Activated T-cell treated with anti-CD3 and anti-CD28 coated beads for 1 hour (primary cell): Measurements from ENCODE around the gene SLC2A1.

Experiments used
- DNase-seq: peaks from one replicate; pipeline ENCODE4 v3.0.0-alpha.2; 2020; ENCODE audit warnings: low read depth

The SLC2A1 gene

DNA sequence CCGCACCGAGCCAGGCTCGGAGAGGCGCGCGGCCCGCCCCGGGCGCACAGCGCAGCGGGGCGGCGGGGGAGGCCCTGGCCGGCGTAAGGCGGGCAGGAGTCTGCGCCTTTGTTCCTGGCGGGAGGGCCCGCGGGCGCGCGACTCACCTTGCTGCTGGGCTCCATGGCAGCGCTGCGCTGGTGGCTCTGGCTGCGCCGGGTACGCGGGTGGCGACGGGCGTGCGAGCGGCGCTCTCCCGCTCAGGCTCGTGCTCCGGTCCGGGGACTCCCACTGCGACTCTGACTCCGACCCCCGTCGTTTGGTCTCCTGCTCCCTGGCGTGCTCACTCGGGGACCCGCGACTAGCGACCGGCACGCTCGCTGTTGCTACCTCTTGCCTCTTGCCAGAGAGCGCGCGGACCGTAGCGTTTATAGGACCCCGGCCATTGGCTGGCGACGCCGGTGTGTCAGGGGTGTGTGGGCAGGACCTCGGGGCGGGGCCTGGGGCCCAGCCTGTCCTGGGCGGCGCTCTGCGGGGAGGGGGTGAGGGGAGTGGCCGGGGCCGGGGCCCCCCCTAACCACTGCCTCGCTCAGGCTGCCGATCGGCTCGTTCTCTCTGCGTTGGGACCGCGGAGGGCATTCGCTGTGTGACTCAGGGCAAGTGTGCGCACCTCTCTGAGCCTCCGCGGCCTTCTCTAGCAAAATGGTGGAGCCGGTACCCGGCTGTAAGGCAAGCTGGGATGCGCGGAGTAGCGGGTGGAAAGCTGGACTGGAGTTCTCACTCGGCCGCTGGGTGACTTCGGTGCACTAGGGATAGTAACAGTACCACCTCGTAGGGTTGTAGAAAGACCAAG lies at the start of gene SLC2A1:
Gene SLC2A1 (minus strand): TSS at position 381 of the 832 bp plus-strand sequence. CDS start 217 bp downstream, at position 164.
- DNase-seq = peak; percentile 91

DNA sequence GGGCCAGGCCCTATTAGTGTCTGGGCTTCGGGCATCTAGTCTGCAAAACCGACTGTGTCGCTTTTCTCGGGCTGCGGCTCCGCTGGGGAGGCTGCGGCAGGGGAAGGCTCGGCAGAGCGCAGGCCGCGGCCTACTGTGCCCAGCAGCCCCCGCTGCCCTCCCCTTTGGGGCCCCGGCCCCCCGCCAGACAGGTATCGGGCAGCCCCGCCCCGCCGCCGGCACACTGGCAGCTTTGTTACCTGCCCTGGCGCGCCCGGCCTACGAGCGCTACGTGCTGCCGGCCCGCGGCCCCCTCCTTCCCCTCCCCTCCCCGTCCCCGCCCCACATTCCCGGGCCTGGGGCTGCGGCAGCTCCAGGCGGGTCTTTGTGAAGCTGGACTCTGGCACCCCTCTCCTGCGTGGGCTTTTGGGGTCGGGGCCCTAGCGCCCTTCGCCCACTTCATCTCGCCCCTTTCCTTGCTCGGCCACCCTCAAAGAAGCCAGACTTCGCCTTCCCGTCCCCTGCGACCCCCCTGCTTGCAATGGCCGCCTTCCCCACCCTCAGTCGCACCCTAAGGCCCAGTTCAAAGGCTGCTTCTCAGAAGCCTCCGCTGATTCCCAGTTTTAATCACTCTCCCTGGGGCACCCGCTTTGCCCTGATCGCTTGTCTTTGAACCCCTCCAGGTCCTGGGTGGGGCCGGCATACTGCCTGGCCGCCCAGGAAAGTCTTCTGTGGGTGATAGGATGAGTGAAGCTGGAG lies 48.9 kb upstream of the SLC2A1 start:
- DNase-seq = no peak

DNA sequence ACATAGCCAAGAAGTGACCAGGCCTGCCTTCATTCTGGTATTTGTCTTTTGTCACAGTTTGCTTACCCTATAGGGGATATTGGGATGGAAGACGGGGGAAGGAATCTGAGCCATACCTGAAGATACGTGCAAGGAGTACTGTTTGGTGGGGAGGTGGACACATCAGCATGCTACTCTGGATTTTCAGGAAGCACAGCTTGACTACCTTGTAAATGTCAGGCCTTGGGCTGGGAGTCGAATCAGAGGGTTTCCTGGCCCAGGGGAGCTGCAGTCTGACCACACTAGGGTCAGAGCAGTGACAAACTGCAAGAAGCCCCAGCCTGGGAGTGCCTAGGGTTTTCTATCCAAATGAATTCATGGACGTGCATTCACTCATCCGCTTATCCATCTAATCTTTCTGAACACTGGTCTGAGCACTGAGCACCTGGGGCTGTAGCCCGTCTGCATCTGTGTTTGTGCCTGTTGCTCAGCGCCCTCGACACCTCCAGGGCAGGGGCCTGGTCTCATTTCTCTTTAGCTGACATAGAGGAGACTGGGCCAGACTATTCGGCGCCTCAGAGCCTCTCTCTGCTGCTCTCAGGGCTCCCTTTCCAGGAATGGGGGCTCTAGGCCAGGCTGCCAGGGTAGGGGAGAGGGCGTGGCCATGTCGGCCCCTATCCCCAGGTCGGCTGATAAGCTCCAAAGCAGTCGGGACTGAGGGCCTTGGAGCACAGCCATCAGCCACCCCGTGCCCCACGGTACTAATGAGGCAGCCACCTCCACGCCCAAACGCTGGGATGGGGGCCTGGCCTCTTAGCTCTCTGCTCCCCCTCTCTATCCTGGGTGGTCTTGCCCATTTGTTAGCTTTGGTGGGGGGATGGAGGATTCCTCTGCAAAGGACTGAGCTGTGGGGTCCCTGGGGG lies 47.0 kb upstream of the SLC2A1 start:
- DNase-seq = no peak

DNA sequence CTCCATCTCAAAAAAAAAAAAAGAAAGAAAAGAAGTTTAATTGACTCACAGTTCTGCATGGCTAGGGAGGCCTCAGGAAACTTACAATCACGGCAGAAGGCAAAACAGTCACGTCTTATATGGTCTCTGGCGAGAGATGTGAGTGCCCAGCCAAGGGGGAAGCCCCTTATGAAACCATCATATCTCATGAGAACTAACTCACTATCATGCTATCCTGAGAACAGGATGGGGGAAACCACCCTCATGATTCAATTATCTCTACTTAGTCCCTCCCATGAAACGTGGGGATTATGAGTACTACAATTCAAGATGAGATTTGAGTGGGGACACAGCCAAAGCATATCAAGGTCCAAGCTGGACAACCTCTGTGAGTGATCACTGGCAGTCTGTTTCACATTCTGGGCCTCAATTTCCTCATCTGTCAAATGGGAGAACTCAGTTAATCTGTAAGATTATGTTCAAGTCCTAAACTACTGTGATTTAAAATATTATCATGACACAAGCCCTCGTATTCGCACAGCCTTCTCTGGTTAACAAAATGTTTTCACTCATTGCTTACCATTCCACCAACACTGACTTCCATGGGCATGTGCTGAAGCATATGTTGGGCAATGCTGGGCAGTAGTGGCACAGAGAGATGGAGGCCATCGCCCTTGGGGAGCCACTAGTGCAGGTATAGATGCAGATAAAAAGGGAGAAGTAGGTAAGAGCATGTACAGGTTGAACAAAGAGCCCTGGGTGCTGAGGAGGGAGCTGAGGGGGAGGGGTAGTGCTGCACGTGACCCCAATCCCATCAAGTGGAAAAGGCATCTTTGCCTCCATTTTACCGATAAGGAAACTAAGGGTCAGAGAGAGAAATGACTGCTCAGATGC lies 46.2 kb upstream of the SLC2A1 start:
- DNase-seq = no peak

DNA sequence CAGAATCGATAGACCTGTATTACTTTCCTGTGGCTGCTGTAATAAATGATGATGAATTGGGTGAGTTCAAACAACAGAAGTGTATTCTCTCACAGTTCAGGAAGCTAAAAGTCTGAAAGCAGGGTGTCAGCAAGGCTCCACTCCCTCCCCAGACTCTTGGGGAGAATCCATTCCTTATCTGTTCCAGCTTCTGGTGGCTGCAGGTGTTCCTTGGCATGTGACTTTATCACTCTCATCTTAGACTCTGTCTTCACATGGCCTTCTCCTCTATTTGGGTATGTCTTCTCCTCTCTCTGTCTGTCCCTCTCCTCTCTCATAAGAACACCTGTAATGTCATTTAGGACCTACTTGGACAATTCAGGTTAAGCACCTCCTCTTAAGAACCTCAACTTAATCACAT lies 44.1 kb upstream of the SLC2A1 start:
- no peak for DNase-seq

DNA sequence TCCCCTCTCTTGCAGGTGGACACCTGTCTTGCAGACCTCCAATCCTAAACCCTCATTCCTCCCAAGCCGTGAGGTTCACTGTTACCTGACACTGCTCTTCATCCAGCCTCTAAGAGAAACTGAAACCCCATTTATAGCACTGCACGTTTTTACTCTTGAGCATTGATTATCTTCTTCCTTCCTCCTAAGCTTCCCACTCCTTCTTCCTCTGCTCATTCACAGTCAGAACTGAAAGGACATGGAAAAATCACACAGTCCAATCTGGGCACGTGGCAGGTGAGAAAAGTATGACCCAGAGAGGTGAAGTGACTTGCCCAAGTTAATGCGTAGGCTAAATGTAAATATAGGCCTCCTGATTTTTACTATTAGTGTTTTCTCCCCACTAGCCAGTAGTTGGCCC lies 43.4 kb upstream of the SLC2A1 start:
- no peak for DNase-seq

DNA sequence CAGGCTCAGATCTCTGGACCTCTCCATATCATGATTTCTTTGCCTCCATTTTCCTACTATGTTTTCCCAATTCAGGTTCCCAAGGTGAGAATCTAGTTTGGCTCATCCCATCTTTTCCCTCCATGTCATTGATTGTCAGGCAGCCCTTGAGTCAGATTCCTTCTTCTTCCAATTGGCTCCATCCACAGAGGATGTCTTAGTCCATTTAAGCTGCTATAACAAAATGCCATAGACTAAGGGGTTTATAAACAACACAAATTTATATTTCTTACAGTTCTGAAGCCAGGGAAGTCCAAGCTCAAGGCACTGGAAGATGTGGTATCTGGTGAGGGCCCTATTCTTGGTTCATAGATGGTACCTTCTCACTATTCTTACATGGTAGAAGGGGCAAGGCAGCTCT lies 42.8 kb upstream of the SLC2A1 start:
- no peak for DNase-seq

DNA sequence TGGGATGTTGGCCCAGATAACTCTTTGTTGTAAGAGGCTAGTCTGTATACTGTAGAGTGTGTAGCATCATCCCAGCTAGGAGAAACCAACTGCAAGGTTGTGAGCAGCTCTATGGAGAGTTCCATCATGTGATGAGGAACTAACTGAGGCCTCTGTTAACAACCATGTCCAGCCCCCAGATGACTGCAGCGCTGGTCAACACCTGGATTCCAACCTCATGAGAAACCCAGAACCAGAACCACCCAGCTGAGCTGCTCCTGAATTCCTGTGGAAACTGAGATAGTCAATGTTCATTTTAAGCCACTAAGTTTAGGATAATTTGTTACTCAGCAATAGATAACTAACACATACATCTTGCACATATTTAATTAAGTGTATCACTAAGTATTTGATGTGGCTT lies 41.6 kb upstream of the SLC2A1 start:
- DNase-seq = no peak

DNA sequence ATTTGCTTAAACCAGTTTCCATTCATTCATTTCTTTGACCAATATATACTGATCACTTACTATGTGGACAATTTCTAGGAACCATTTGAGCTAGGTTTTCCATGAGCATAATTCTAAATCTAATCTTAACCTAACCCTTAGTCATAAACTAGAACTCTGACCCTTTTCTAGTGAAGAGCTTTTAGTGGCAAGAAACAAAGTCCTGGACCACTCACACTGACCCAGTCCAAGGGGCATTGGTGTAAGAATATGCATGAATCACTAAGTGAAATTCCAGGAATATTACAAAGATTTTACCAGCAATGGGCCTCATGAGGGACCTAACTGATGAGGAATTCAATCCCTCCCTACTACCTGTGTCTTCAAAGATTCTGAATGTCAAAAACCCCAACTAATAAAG lies 40.6 kb upstream of the SLC2A1 start:
- DNase-seq = no peak

DNA sequence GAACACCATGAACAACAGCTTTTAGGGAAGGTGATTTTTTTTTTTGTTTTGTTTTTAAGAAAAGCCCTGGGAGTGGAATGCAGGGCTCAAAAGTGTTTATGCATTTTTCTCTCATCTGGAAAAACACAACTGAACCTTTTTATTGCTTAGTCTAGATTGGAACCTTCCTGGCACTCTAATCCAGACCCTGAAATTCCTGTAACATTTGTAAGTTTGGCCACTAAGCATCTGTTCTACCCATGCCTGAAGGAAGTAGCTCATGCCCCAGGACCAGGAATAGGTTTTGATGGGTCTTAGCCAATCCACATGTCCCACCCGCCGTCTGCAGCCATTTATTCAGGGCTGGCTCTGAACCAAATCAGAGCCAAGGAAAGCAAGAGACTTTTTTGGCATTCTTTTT lies 39.7 kb upstream of the SLC2A1 start:
- DNase-seq = no peak

DNA sequence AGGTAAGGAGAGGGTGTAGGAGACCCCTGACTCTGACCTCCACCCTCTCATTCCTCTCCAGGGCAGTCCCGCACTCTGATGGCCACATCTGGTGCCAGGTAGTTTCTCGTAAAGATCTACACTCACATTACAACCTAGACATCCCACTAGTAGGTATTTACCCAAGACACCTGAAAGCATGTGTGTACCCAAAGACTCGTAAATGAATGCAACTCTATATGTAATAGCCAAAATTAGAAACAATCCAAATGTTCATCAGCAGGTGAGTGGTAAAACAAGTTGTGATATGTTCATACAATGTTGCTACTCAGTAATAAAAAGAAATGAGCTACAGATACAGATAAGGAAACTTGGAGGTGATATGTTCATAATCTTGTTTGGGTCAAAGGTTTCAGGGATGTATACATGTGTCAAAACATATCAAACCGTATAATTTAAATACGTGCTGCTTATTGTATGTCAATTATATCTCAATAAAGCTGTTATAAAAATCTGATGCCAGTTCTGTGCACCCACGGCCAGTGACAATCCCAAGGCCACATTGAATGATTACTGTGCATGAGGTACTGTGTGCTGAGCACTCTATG lies 37.8 kb upstream of the SLC2A1 start:
- no peak for DNase-seq

DNA sequence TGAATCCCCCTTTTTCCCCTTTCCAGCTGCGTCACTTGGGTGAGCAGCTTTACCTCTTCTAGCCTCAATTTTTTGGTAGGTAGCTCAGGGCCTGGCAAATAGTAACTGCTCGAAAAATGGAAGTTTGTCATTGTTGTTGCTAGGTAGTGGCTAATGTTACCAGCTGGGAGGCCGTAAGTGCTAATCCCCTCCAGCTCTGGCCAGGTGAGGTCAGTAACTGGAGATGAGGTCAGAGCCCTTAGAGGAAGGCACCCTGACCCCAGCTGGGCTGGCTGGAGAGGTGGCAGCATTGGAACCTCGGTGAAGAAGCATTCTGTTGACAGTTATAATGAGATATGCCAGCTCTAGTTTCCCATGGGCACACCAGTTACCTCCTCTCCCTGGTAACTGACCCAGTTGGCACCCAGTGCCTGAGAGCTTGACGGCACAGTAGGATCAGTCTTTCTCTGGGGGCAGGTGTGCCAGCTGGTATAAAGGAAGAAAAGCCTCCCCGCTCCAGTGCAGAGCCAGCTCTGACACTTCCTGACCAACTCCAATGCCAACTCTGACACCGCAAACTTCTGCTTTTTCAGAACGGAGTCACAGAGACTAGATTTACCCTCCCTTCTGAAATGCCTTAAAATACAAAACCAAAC lies 35.0 kb upstream of the SLC2A1 start:
- no peak for DNase-seq

DNA sequence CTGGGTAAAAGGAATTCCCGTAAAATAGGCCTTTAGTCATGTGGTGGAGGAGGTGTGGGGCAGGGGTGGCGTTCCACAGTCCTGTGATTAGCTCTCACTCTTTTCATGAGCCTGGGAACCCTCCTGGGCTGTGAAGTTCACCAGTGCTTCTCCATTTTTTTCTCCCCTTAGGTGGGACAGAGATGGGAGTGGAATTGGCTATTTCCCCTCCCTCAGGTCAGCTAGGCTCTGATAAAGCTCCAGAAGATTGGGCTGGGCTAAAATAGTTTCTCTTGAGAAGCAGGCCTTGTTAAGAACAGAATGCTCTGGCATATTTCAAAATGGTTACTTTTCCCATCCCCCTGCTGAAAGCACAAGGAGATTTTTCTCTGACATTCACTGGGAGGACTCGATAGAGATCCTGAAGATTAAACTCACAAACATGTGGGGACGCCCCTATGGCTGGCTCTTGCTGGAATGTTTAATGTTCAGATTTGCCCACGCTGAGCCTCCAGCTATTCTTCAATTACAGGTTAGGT lies 33.4 kb upstream of the SLC2A1 start:
- DNase-seq = no peak

DNA sequence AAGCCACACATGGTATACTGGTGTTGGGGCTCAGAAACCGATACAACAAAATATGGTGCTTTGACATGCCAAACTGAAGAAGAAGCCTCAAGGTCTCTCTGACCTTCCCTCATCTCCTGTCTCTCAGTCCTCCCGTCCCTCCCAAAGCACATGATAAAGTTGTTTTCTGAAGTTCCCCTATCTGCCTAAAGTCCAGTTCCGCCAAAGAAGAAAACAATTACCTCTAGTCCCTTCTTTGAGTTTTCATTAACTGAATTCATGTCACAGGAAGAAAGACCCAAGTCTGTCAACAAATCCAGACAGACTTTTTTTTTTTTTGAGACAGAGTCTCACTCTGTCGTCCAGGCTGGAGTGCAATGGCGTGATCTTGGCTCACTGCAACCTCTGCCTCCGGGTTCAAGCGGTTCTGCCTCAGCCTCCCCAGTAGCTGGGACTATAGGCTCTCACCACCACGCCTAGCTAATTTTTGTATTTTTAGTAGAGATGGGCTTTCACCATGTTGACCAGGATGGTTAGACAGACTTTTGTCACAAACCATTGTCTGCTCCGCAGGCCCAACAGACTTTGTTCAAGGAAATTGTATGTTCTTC lies 32.2 kb upstream of the SLC2A1 start:
- no peak for DNase-seq

DNA sequence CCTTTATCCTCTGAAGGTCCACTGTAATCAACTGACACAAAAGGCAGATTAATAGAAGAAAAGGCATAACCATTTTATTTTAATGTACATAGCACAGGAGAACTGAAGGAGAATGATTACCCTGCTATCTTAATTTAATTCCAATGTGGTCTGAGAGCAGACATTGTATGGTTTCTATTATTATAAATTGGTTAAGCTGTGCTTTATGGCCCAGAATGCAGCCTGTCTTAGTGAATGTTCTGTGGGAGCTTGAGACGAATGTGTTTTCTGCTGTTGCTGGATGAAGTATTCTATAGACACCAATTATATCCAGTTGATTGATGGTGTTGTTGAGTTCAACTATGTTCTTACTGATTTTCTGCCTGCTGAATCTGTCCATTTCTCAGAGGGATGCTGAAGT lies 25.0 kb upstream of the SLC2A1 start:
- no peak for DNase-seq

DNA sequence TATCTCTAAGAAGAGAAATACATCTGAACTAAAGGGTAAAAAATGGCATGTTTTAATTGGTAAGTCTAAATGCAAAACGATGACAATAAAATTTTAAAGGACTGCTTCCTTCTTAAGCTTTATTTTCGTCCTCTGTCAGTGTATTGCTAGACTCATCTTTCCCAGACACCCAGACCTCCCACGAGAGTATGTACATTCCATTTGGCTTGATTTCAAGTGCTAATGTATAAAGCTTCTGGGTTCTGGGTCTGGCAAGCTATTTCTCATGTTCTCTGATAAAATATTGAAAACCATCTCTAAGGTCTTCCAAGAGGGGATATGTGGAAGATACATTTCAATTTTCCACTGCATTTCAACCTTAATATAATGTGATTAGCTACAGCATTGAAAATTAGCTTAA lies 24.6 kb upstream of the SLC2A1 start:
- no peak for DNase-seq

DNA sequence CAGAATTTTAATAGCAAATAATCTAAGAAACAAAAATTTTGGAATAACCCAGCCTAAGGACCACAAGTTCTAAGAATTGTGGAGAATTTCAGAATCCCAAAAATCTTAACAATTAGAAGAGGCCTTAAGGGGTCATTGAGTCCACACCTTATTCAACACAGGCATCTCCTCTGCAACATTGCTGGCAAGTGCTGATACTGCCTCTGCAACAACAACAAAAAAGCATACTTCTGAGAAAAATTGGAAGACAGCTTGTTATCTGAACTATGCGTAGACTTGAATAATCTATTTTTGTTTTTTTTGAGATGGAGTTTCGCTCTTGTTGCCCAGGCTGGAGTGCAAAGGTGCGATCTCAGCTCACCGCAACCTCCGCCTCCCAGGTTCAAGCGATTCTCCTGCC lies 24.0 kb upstream of the SLC2A1 start:
- no peak for DNase-seq

DNA sequence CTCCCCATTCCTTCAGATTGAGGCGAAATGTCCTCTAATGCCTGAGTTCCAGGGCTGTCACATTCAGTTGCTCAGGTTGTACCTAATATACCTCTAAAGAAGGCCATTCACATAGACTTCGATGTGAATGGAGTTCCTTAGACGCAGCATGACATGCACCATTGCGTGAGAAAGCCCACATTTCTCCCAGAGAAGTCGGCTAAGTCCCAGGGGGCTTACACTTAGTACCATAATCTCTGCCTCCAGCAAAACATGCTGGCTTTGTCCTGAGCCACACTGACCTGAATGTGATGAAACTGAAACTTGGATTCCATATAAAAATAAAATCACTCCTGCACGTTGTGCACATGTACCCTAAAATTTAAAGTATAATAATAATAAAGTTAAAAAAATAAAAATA lies 23.2 kb upstream of the SLC2A1 start:
- no peak for DNase-seq

DNA sequence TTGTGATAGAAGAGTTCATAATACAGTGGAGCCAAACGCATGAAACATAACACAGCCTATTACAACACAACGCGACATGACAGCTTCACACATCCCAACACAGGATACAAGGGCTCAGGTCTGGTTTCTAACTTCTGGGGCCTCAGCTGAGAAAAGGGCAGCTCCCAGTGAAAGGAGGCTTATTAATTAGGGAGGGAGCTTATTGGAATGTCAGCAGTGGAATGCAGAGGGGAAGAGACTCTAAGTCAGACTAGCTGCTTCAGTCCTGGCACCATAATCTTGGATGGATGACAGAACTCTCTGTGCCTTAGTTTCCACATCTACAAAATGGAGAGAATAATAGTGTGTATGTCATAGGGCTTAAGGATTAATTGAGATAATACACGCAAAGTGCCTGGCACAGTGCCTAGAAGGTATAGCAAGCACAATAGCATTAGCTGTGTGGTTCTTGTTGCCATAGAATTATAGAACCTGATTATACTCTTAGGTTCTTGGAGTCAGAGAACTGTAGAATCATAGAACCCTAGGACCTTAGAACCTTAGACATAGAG lies 22.7 kb upstream of the SLC2A1 start:
- DNase-seq = no peak
